Measurements from ENCODE around the gene SERPINB8.
A peak's percentile ranks its signal among the peaks of the same experiment; 100 is the strongest.
"Not testable (repeated sequence)": the region's sequence is repeated elsewhere in the genome, so short reads cannot be mapped to it uniquely, and the experiment has no call there.

The SERPINB8 gene

GRCh38 chr18:63969942-63970808, at the start of gene SERPINB8:
Gene SERPINB8, plus strand, starts transcription at chr18:63970081. Its CDS starts 8,228 bp downstream, at chr18:63978309.
- DNase-seq (ENCODE audit: low read depth in 2 of 2, low spot score in 1 of 2), result peak; percentile 53 to 57

- DNase-seq (ENCODE audit: low read depth in 2 of 2, low spot score in 1 of 2), result no peak
These were observed 47.8 kb upstream of the SERPINB8 start for GRCh38 chr18:63922049-63922448.

- DNase-seq (ENCODE audit: low read depth in 2 of 2, low spot score in 1 of 2), result no peak
These were observed 45.3 kb upstream of the SERPINB8 start for GRCh38 chr18:63924551-63924950.

GRCh38 chr18:63928331-63928730, 41.5 kb upstream of the SERPINB8 start:
- no peak for DNase-seq (ENCODE audit: low read depth in 2 of 2, low spot score in 1 of 2)

GRCh38 chr18:63929369-63929768, 40.5 kb upstream of the SERPINB8 start:
- DNase-seq (ENCODE audit: low read depth in 2 of 2, low spot score in 1 of 2), result not testable (repeated sequence)

- DNase-seq (ENCODE audit: low read depth in 2 of 2, low spot score in 1 of 2), result no peak
These were observed 39.0 kb upstream of the SERPINB8 start for GRCh38 chr18:63930773-63931354.

GRCh38 chr18:63936156-63936931, 33.5 kb upstream of the SERPINB8 start:
- no peak for DNase-seq (ENCODE audit: low read depth in 2 of 2, low spot score in 1 of 2)

GRCh38 chr18:63936932-63937393, 32.9 kb upstream of the SERPINB8 start:
- DNase-seq (ENCODE audit: low read depth in 2 of 2, low spot score in 1 of 2), result no peak

- no peak for DNase-seq (ENCODE audit: low read depth in 2 of 2, low spot score in 1 of 2)
These were observed 29.9 kb upstream of the SERPINB8 start for GRCh38 chr18:63940008-63940407.

- not testable (repeated sequence) for DNase-seq (ENCODE audit: low read depth in 2 of 2, low spot score in 1 of 2)
These were observed 29.3 kb upstream of the SERPINB8 start for GRCh38 chr18:63940543-63941050.

- DNase-seq (ENCODE audit: low read depth in 2 of 2, low spot score in 1 of 2), result no peak
These were observed 22.7 kb upstream of the SERPINB8 start for GRCh38 chr18:63947051-63947790.

GRCh38 chr18:63949068-63949737, 20.7 kb upstream of the SERPINB8 start, which contains the start of gene HMSD:
Gene HMSD, plus strand, starts transcription at chr18:63949301. Its CDS starts 4,155 bp downstream, at chr18:63953456.
- DNase-seq (ENCODE audit: low read depth in 2 of 2, low spot score in 1 of 2), result peak in 1 of 2 donors; percentile 11

- no peak for DNase-seq (ENCODE audit: low read depth in 2 of 2, low spot score in 1 of 2)
These were observed 18.6 kb upstream of the SERPINB8 start for GRCh38 chr18:63951302-63951705.

GRCh38 chr18:63953811-63954210, 16.1 kb upstream of the SERPINB8 start:
- DNase-seq (ENCODE audit: low read depth in 2 of 2, low spot score in 1 of 2), result no peak

GRCh38 chr18:63956755-63957154, 13.1 kb upstream of the SERPINB8 start:
- DNase-seq (ENCODE audit: low read depth in 2 of 2, low spot score in 1 of 2), result no peak

GRCh38 chr18:63960891-63961290, 9.0 kb upstream of the SERPINB8 start:
- no peak for DNase-seq (ENCODE audit: low read depth in 2 of 2, low spot score in 1 of 2)

- DNase-seq (ENCODE audit: low read depth in 2 of 2, low spot score in 1 of 2), result no peak
These were observed 8.4 kb upstream of the SERPINB8 start for GRCh38 chr18:63961435-63961980.

- DNase-seq (ENCODE audit: low read depth in 2 of 2, low spot score in 1 of 2), result no peak
These were observed 7.7 kb upstream of the SERPINB8 start for GRCh38 chr18:63962137-63962536.

GRCh38 chr18:63963615-63964256, 6.1 kb upstream of the SERPINB8 start:
- peak in 1 of 2 donors; percentile 15 for DNase-seq (ENCODE audit: low read depth in 2 of 2, low spot score in 1 of 2)

Measured in stimulated activated CD8-positive, alpha-beta memory T cell treated with anti-CD3 and anti-CD28 coated beads, Interleukin-4, amount 100 ng/mL, for 4 hours (primary cell).